Activated T-cell treated with anti-CD3 and anti-CD28 coated beads for 24 hours (primary cell): ENCODE results near the gene POLA1.
"Not testable (repeated sequence)": the region's sequence is repeated elsewhere in the genome, so short reads cannot be mapped to it uniquely, and the experiment has no call there.

Experiments
- DNase-seq: peaks from one replicate; pipeline ENCODE4 v3.0.0-alpha.2; 2020; ENCODE audit warnings: low read depth

The POLA1 gene

DNA sequence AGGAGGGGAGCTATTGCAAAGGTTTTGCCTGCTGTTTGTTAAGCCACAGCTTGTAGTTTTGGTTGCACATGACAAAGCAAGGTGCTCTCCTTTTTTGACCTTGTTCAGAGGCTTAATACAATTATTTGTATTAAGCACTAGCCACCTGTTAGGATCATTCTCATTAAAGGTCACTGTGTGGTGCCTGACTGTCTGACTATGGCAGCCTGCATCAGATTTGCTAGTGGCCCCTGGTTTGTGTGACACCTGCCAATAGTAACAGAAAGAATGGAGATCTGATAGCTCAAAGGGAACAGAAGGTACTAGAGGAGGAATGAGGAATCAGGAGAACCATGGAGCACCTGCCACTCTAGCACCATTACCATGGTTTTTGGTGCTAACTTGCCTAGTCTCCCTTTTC, 102.5 kb downstream of the POLA1 start:
- DNase-seq: no peak

- DNase-seq: no peak
Observed at GRCh38 chrX:24799078-24799477, 105.4 kb downstream of the POLA1 start.

- DNase-seq: no peak
Observed at GRCh38 chrX:24799565-24799964, 105.8 kb downstream of the POLA1 start.

- DNase-seq: no peak
Observed at GRCh38 chrX:24805201-24805600, 111.5 kb downstream of the POLA1 start.

DNA sequence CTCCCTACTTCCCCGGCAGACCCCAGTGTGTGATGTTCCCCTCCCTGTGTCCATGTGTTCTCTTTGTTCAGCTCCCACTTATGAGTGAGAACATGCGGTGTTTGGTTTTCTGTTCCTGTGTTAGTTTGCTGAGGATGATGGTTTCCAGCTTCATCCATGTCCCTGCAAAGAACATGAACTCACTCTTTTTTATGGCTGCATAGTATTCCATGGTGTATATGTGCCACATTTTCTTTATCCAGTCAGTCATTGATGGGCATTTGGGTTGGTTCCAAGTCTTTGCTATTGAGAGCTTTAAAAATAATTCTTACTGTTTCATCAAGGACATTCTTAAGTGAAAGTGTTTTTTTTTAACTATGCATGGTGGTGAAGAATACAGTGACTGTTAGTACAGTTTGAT, 126.1 kb downstream of the POLA1 start:
- DNase-seq: not testable (repeated sequence)

GRCh38 chrX:24828147-24828546, 134.4 kb downstream of the POLA1 start:
- DNase-seq: no peak

DNA sequence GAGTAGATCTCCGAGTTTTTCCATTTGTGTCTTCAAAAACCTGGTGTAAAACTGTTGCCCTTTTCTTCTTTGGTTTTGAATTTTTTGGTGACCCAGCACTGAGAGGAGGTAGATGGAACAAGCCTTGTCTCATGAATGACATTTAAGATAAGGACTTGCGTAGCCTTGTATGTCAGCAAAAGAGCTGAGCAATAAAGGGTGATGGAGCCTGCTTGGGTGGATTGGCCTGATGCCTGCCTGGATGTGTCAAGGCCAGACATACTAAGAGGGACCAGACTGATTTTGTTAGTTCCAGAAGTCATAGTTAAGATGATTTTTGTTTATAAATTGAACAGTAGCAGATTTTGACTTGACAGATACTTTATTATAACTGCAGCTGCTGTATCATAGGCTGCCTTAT, 134.9 kb downstream of the POLA1 start:
- DNase-seq: no peak

DNA sequence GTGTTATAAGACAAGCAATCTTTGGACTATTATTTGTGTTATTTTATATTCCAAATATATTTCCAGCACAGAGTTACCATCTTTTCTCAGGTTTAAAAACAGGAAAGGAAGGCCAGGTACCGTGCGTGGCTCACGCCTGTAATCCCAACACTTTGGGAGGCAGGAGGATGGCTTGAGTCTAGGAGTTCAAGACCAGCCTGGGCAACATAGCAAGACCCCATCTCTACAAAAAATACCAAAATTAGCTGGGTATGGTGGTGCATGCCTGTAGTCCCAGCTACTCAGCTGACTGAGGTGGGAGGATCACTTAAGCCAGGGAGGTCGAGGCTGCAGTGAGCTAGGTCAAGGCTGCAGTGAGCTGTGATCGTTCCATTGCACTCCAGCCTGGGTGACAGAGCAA, 140.0 kb downstream of the POLA1 start:
- DNase-seq: no peak

DNA sequence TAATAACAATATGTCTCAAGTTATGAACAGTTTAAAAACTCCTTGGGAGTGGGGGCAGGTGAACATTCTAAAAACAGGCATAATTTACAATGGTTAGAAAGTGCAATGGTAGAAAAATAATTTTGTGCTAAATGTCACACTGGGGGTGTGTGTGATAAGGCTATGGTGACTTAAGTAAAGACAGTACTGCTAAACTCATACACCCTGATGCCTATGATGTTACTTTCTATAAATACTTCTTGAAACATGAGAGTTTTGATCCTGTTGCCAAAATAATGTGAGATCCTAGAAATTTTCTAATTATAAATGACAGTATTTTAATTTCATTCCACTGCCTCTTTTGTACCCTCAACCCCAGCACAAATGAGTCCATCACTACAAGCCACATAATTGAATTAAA, 144.2 kb downstream of the POLA1 start:
- no peak for DNase-seq

DNA sequence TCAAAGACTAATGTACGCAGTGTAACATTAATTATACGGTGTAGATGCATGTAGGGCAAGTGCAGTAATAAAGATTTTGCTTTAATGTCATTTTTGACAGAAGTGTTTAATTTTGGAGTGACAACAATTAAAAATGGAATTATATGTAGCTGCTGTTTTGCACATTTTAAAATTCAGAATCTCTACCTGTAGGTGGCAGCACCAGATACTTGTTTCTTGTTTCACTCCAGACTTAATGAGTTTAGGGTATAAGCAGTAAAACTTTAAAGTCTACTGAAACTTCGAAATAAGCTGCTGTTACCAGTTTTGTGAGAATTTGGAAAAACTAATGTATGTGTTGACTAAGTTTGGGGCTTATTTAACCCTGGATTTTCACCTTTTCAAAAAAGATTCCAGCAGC, 144.9 kb downstream of the POLA1 start:
- DNase-seq: no peak

GRCh38 chrX:24839331-24839730, 145.6 kb downstream of the POLA1 start:
- no peak for DNase-seq

DNA sequence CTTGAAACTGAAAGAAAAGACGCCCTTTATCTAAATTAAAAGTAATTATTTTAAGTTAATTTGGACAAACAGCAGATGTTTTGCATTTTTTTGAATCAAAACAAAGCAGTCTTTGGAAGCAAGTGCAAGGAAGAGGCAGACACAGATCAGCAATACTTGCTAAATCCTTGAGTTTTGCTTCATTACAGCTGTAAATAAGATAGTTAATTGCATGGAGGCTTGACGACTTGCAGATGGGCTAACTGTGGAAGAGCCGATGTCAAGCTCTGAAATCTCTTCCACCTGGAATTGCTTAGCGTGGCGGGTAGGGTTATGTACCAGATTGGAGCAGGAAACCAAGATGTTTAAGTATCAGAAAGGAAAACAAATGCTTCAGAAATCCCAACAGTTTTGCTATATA, 148.8 kb downstream of the POLA1 start:
- no peak for DNase-seq

DNA sequence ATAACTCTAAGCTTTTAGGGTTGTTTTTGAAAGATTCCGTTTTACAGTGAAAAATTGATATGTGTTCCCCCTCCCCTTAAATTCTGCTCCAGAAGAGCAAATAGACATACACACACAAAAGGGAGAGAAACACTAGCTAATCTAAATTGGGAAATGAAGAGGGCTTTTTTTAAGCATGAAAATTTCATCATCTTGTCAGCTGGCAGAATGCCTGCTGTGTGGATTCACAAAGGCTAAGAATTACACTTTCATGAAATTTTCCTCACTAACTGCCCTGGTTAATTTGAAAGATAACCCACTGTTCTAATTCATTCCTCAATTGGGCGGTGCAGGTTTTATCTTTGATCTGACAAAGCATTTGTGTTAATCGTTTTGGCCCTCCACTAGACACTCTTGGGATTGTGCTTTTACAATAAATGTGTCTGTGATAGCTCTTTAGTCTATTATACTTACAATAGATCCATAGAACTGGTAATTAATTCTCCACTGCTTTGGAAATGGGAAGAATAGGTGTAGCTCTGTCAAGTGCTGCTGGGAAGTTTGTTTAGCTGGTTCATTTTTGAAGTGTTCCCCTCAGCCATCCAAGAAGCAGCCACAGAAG, 152.9 kb downstream of the POLA1 start:
- no peak for DNase-seq

GRCh38 chrX:24851289-24851688, 157.6 kb downstream of the POLA1 start:
- DNase-seq: no peak

DNA sequence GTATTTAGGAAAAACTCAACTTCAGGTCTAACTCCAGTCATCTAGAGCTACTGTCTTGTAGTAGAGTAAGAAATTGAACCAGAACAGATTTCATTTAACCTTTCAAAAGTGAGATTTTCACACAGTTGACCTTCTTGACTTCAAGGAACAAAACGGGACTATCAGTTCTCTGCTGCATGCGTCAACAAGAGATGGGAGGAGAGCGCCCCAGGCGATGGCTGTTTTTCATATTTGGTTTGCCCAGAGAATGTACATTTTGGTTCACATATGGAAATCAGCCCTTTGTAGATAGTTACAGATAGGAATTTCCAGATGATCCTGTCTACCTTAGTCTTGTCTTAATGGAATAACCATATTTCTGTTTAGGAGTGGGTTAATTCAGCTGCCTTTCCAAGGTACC, 158.1 kb downstream of the POLA1 start:
- no peak for DNase-seq

- DNase-seq: no peak
Observed at GRCh38 chrX:24858004-24858746, 164.5 kb downstream of the POLA1 start.

DNA sequence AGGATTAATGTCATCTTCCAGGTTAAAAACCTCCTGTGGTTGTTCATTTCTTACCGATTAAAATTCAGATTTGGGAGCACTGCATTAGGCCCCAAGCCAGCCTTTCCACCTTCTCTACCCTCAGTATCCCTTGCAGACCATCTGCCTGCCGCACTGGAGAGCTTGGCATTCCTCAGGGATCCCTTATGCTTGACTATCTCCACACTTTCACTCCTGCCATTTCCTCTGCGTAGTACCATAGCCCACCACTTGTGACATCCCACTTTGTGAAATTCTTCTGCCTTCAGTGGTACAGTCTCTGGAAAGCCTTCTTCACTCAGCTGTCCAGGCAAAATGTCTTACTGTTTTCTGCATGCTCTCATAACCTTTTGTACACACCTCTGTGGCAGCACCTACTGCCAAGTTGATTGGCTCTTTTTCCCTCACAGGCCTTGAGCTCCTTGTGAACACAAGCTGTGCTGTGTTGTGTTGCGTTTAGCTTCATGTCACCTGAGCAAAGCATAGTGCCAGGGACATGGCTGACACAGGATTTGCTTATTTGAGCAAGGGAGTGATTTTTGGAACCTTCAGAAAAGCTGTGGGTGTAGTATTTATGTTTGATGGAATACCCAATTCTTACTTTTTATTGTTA, 165.6 kb downstream of the POLA1 start:
- no peak for DNase-seq

GRCh38 chrX:24860140-24860539, 166.4 kb downstream of the POLA1 start:
- no peak for DNase-seq

DNA sequence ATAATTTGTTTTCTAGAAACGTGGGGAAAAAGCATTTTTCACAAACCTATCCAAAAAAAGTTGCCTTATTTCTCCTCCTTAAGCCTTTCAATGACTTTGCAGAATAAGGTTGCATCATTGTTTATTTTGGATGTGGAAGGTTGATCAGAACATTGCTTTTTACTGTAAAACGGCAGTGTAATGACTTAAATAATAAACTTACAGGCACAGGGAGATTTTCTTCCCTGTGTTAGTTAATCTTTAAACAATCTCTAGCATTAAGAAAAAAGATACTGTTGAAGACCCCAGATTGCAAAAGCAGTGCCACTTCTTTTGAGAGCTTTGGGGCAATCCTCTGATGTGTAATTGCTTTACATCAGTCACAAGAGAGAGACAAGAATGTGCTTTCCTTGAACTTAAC, 168.6 kb downstream of the POLA1 start:
- DNase-seq: no peak

GRCh38 chrX:24863779-24864178, 170.1 kb downstream of the POLA1 start:
- DNase-seq: not testable (repeated sequence)

DNA sequence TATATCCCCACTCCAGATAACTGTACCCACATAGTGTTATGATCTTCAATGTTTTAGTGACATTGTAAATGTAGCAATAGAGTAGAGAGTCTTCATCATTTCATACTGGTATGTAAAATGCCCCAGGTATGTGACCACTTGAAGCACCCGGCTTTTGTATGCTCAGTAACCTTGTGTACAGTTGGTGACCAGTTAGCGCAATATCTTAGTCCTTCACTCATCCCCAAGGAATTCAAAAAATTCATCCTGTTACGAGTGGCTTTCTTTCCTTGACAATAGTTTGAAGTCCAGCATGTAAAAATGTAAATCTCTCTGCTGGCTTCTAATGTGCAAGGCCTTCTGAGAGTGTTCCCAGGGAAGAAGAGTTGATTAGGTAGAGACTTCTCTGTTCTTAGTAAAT, 176.4 kb downstream of the POLA1 start:
- DNase-seq: no peak

DNA sequence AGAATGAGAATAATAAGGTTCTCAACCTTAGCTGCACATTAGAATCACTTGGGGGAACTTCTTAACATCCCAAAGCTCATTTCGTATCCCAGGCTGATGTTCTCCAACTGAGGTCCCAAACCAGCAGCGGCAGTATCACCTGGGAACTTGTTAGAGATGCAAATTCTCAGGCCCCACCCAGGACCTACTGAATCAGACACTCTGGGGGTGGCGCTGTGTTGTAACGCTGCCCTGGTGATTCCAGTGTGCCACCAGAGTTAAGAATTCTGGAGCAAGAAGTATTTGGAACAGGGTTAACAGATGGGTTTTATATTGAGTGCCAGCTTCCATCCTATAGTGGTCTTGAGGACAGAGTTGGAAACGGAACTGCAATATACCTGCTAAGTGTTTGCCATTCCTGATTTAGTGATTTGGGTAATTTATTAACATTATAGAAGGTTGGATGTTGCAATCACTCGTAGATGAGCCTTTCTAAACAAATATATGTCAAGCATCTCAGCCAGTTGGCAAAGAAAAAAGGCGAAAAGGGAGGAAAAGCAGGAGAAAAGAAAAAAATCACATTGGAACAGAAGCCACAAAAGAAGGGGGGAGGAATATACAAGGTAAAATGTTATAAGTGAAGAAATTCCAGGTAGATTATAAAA, 181.0 kb downstream of the POLA1 start:
- no peak for DNase-seq
